ENCODE data around the gene CYTH2. TPM values are rescaled to one million over a fixed set of nuclear protein-coding genes. Genes with fewer than 3 reads are reported as not detected.
A peak's percentile ranks its signal among the peaks of the same experiment; 100 is the strongest.

CYTH2 gene
- total and polyA plus RNA-seq, 12 donors = 26.3 to 93.5 (median 52.8) TPM

DNA sequence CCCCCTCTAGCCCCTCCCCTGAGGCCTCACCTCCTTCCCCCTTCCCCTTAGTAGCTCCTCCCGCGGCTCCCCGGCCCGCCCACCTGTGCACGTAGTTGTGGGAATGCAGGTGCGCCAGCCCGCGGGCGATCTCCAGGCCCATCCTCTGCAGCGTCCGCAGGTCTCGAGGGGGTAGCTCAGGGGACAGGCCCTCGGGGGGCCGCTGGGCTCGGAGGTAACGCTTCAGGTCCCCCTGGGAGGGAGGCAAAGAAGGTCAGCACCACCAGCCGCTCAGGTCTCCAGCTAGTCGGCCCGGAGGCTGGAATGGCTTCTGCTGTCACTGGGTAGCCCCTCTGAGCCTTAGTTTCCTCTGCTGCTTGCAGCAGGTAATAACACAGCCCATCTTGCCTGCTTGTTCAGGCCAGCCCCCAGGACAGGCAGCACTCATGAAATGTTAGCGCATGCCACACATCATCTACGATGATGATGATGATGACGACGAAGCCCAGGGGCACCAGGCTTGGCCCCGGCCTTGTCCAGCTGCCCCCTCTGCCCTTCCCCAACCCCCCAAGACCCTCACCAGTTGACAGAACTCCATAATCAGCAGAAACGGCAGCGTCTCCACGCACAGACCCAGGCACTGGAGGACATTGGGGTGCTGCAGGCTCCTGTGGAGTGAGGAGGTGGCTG, 33.3 kb downstream of the CYTH2 start:
- H3K36me3 ChIP-seq (replicated peaks in 1 of 2) = no peaks in the 10 kb centered on the region
- H3K9me3 ChIP-seq (replicated peaks in 1 of 3) = no peaks in the 10 kb centered on the region
- H3K4me1 ChIP-seq (replicated peaks in 1 of 2) = peaks cover 3 to 5% of the 10 kb centered on the region in 2 donors
- peak overlapping the region in 1 of 4 donors; percentile 18 for H3K4me3 ChIP-seq
- no peak for TF ChIP-seq POLR2A (IDR thresholded peaks at IDR 0.05)
- TF ChIP-seq CTCF (IDR thresholded peaks at IDR 0.05) = no peak
- peak overlapping the region in 1 of 5 donors; percentile 46 for H3K27ac ChIP-seq
- intact Hi-C loops (cut with DNase I) = no loop called here
- WGBS, 4 donors = 21 to 65% (median 34%) methylated on average over 13 to 27 of the region's 27 CpGs
- no peaks in the 10 kb centered on the region for H3K27me3 ChIP-seq
- DNase-seq = peak in 2 of 7 donors; percentile 10 to 20

DNA sequence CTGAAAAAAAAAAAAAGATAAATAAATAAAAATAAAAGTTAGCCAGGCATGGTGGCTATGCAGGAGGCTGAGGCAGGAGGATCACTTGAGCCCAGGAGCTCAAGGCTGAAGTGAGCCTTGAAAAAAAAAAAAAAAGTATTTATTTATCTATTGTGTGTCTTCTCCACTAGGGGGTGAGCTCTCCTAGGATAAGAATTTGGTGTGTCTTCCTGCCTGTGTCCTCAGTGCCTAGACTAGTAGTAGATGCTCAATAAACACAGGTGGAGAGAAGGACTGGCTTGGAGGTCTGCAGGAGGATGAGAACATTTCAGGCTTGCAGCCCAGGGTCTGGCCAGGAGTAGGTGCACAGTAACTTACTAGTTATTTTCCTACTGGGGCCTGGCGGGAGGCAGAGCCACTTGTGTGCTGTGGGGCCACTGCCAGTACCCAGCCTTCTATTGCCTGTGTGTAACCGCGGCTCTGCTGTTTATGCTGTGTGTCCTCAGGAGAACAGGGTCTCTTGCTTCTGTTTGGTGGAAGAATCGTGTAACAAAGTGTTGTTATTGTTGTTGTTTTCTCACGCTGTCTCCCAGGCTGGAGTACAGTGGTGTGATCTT, 37.1 kb downstream of the CYTH2 start:
- WGBS, 4 donors = 81 to 91% (median 90%) methylated on average over 4 to 5 of the region's 5 CpGs
- H3K27me3 ChIP-seq = peaks cover 4% of the 10 kb centered on the region
- H3K4me1 ChIP-seq (replicated peaks in 1 of 2) = peaks cover 2% of the 10 kb centered on the region in 2 donors
- H3K36me3 ChIP-seq (replicated peaks in 1 of 2) = no peaks in the 10 kb centered on the region
- H3K9me3 ChIP-seq (replicated peaks in 1 of 3) = no peaks in the 10 kb centered on the region
- H3K27ac ChIP-seq = no peak overlapping the region
- TF ChIP-seq POLR2A (IDR thresholded peaks at IDR 0.05) = no peak
- peak; percentile 46 to 87 (median 70) for TF ChIP-seq CTCF (IDR thresholded peaks at IDR 0.05)
- H3K4me3 ChIP-seq = no peak overlapping the region
- peak in 3 of 7 donors; percentile 15 to 33 (median 31) for DNase-seq
- intact Hi-C loops (cut with DNase I) = loop anchor here (5.0 kb wide), 2 partner anchors 76 to 81 kb away; no protein-coding TSS in a partner anchor

DNA sequence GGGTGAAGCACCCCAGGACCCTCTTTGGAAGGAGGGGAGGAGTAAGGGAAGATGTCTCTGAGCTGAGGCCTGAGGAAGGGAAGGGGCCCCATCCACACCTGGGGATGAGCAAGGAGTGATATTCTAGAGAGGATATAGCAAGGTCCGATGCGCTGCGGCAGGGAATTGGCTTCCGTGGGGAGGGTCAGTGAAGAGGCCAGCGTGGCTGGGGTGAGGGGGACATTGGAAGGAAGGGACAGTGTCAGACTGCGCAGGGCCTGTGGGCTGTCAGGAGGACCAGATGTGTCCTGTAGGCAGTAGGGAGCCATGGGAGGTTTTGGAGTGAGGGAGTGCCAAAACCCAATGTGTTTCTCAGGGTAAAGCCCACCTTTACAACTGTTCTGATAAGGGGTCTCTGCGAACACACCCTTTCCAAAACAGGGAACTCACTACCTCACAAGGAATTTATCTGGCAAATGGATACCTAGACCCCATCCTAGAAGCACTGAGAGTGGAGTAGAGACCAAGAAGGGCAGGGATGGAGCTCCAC, 38.8 kb downstream of the CYTH2 start:
- TF ChIP-seq CTCF (IDR thresholded peaks at IDR 0.05) (no peak), POLR2A (IDR thresholded peaks at IDR 0.05) (no peak)
- H3K9me3 ChIP-seq (replicated peaks in 1 of 3) = no peaks in the 10 kb centered on the region
- H3K36me3 ChIP-seq (replicated peaks in 1 of 2) = no peaks in the 10 kb centered on the region
- H3K4me1 ChIP-seq (replicated peaks in 1 of 2) = no peaks in the 10 kb centered on the region
- DNase-seq = peak in 1 of 7 donors; percentile 11
- H3K4me3 ChIP-seq = no peak overlapping the region
- intact Hi-C loops (cut with DNase I) = loop anchor here (5.0 kb wide), 2 partner anchors 74 to 79 kb away; no protein-coding TSS in a partner anchor
- 85 to 93% (median 87%) methylated on average over 7 of the region's 7 CpGs for WGBS, 4 donors
- no peak overlapping the region for H3K27ac ChIP-seq
- peaks cover 15% of the 10 kb centered on the region for H3K27me3 ChIP-seq

DNA sequence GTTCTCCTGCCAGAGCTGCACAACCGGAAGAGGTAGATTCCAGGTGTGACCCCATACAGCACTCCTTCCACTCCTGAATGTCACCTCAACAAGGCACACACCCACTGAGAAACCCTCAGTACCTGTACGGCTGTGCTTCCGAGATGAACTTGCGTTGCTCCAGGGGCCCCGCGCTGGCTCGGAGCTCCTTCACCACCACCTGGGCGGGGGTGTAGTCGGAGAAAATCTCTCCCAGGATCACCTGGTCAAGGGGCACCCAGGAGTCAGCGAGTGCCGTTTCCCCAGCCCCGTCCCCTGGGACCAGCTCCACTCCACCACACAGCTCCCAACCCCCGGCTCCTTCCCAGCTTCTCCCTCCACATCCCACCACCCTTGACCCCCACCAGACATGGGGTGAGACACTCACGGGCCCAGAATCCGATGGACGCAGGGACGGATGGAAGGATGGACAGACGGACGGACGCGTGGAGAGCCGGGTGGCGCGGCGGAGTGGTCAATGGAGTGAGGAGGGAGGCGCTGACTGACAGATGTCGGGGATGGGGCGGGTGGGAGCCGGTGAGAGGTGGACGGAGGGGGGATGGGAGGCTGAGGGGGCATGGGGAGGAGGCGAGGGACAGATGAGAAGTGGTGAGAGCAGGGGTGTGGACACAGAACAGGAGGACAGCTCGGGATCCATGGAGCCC, 39.7 kb downstream of the CYTH2 start:
- TF ChIP-seq POLR2A (IDR thresholded peaks at IDR 0.05) (no peak), CTCF (IDR thresholded peaks at IDR 0.05) (no peak)
- no peaks in the 10 kb centered on the region for H3K9me3 ChIP-seq (replicated peaks in 1 of 3)
- WGBS, 4 donors = 81 to 86% (median 83%) methylated on average over 23 to 32 of the region's 32 CpGs
- peak in 1 of 7 donors; percentile 28 for DNase-seq
- H3K27ac ChIP-seq = no peak overlapping the region
- H3K4me3 ChIP-seq = no peak overlapping the region
- intact Hi-C loops (cut with DNase I) = loop anchor here (5.0 kb wide), 2 partner anchors 73 to 78 kb away; no protein-coding TSS in a partner anchor
- peaks cover 0 to 7% of the 10 kb centered on the region in 2 donors for H3K4me1 ChIP-seq (replicated peaks in 1 of 2)
- peaks cover 22% of the 10 kb centered on the region for H3K27me3 ChIP-seq
- no peaks in the 10 kb centered on the region for H3K36me3 ChIP-seq (replicated peaks in 1 of 2)
